Activated CD4-positive, alpha-beta T cell treated with anti-CD3 and anti-CD28 coated beads, Interleukin-2, amount 50 U/mL, for 1 hour (primary cell): ENCODE results near the gene ZNF536.
"Not testable (repeated sequence)": the region's sequence is repeated elsewhere in the genome, so short reads cannot be mapped to it uniquely, and the experiment has no call there.

ENCODE experiments used
- DNase-seq: peaks from one replicate; pipeline ENCODE4 v3.0.0-alpha.2; 2020

The ZNF536 gene

GRCh38 chr19:30391554-30392551 is 19.7 kb downstream of the ZNF536 start:
- no peak for DNase-seq

- DNase-seq: no peak
Measured at GRCh38 chr19:30393046-30393445, 20.9 kb downstream of the ZNF536 start.

- DNase-seq: no peak
Measured at GRCh38 chr19:30393729-30394480, 21.7 kb downstream of the ZNF536 start.

GRCh38 chr19:30394481-30395151 is 22.4 kb downstream of the ZNF536 start:
- no peak for DNase-seq

- DNase-seq: no peak
Measured at GRCh38 chr19:30395283-30395682, 23.1 kb downstream of the ZNF536 start.

- not testable (repeated sequence) for DNase-seq
Measured at GRCh38 chr19:30398539-30398938, 26.4 kb downstream of the ZNF536 start.

- DNase-seq: no peak
Measured at GRCh38 chr19:30401956-30402355, 29.8 kb downstream of the ZNF536 start.

- DNase-seq: no peak
Measured at GRCh38 chr19:30402436-30403202, 30.4 kb downstream of the ZNF536 start.

- DNase-seq: no peak
Measured at GRCh38 chr19:30403203-30403985, 31.2 kb downstream of the ZNF536 start.

GRCh38 chr19:30406220-30407067 is 34.3 kb downstream of the ZNF536 start:
- no peak for DNase-seq

GRCh38 chr19:30407068-30407709 is 35.0 kb downstream of the ZNF536 start:
- no peak for DNase-seq

GRCh38 chr19:30408734-30409301 is 36.6 kb downstream of the ZNF536 start:
- no peak for DNase-seq

GRCh38 chr19:30411714-30412113 is 39.5 kb downstream of the ZNF536 start:
- DNase-seq: no peak

GRCh38 chr19:30416375-30416774 is 44.2 kb downstream of the ZNF536 start:
- DNase-seq: no peak

GRCh38 chr19:30417166-30417565 is 45.0 kb downstream of the ZNF536 start:
- DNase-seq: not testable (repeated sequence)

GRCh38 chr19:30419568-30420180 is 47.5 kb downstream of the ZNF536 start:
- no peak for DNase-seq

- no peak for DNase-seq
Measured at GRCh38 chr19:30420316-30420715, 48.1 kb downstream of the ZNF536 start.

- no peak for DNase-seq
Measured at GRCh38 chr19:30420881-30421280, 48.7 kb downstream of the ZNF536 start.

GRCh38 chr19:30421571-30421970 is 49.4 kb downstream of the ZNF536 start:
- DNase-seq: no peak
